PC-3 (cell line): ENCODE data around the gene TMED1.

Experiments used
- EZH2phosphoT487 ChIP-seq: fragments of 300-600 bp; sonication (generic); IDR thresholded peaks from 2 replicates; pipeline ENCODE4 v1.6.1; 2018; ENCODE audit warnings: mild to moderate bottlenecking, antibody characterized with exemption, low read length, borderline replicate concordance
- TF ChIP-seq, protein P1 (sequence below): fragments of 300-600 bp; sonication (generic); conservative IDR thresholded peaks from 2 replicates; pipeline ENCODE4 v1.5.1; 2017; ENCODE audit warnings: antibody characterized with exemption, low read depth, mild to moderate bottlenecking, low read length

DNA sequence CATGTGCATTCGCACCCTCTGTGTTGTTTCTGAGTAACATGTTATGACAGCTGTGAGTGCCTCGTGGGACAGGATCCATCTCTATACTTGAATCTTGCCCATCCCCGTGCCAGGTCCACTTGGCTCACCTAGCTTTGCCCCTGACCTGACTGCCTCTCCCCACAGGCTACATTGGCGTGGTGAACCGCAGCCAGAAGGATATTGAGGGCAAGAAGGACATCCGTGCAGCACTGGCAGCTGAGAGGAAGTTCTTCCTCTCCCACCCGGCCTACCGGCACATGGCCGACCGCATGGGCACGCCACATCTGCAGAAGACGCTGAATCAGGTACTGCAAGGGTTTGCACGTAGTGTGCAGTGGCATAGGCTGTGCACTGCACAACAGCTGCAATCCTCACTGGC is 53.2 kb downstream of the TMED1 start:
- TF ChIP-seq, protein P1, sequence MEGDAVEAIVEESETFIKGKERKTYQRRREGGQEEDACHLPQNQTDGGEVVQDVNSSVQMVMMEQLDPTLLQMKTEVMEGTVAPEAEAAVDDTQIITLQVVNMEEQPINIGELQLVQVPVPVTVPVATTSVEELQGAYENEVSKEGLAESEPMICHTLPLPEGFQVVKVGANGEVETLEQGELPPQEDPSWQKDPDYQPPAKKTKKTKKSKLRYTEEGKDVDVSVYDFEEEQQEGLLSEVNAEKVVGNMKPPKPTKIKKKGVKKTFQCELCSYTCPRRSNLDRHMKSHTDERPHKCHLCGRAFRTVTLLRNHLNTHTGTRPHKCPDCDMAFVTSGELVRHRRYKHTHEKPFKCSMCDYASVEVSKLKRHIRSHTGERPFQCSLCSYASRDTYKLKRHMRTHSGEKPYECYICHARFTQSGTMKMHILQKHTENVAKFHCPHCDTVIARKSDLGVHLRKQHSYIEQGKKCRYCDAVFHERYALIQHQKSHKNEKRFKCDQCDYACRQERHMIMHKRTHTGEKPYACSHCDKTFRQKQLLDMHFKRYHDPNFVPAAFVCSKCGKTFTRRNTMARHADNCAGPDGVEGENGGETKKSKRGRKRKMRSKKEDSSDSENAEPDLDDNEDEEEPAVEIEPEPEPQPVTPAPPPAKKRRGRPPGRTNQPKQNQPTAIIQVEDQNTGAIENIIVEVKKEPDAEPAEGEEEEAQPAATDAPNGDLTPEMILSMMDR: no peak
- no peak for TF ChIP-seq EZH2phosphoT487
